Measurements from ENCODE around the gene DUSP10. TPM values are rescaled to one million over a fixed set of nuclear protein-coding genes. Genes with fewer than 3 reads are reported as not detected.

Gene DUSP10
- total RNA-seq, 2 experiments from 2014 or later, result 2.6 to 4.4 TPM

GRCh38 chr1:221724931-221725605 lies 16.8 kb downstream of the DUSP10 start:
- Histone ChIP-seq H3K79me2 (ENCODE audit: insufficient read depth, low read depth, low read length) (no peaks in the 10 kb centered on the region), H3K27ac (ENCODE audit: low read depth, low read length, poor library complexity, severe bottlenecking) (no peak overlapping the region), H3K9me3 (ENCODE audit: low read length) (no peaks in the 10 kb centered on the region), H3K36me3 (ENCODE audit: insufficient read depth, low read length) (no peaks in the 10 kb centered on the region), H3K4me3 (ENCODE audit: low read depth, low read length, poor library complexity, severe bottlenecking) (no peak overlapping the region), H4K20me1 (ENCODE audit: insufficient read depth, low read length) (no peaks in the 10 kb centered on the region), H2AFZ (ENCODE audit: low read length) (no peak overlapping the region), H3K4me1 (ENCODE audit: insufficient read depth, low read length, poor library complexity, severe bottlenecking) (no peaks in the 10 kb centered on the region), H3K4me2 (ENCODE audit: low read length) (no peak overlapping the region), H3K9me2 (ENCODE audit: insufficient read depth, low read length) (no peaks in the 10 kb centered on the region)
- ChIA-PET CTCF (ENCODE audit: unreplicated experiment) (no interaction called here), POLR2A (interaction anchor here (0.6 to 1.5 kb wide), 2 partner anchors 13 to 38 kb away, joined by 3 read pairs; no protein-coding TSS in a partner anchor)
- intact Hi-C loops (cut with micrococcal nuclease; ENCODE audit: unreplicated experiment), result no loop called here
- TF ChIP-seq CTCF (conservative IDR thresholded peaks at IDR 0.05; ENCODE audit: low read length), result no peak
- no peak for TF ChIP-seq EZH2phosphoT487 (IDR thresholded peaks at IDR 0.05; ENCODE audit: borderline replicate concordance, low read depth, low read length)
- no TSS peak for BruUV-seq (replicated peaks)
- no peak for DNase-seq (ENCODE audit: low spot score)

GRCh38 chr1:221723848-221724236 lies 18.0 kb downstream of the DUSP10 start:
- Histone ChIP-seq H3K79me2 (ENCODE audit: insufficient read depth, low read depth, low read length) (no peaks in the 10 kb centered on the region), H3K4me3 (ENCODE audit: low read depth, low read length, poor library complexity, severe bottlenecking) (no peak overlapping the region), H3K9me3 (ENCODE audit: low read length) (no peaks in the 10 kb centered on the region), H3K27ac (ENCODE audit: low read depth, low read length, poor library complexity, severe bottlenecking) (no peak overlapping the region), H3K36me3 (ENCODE audit: insufficient read depth, low read length) (no peaks in the 10 kb centered on the region), H3K9me2 (ENCODE audit: insufficient read depth, low read length) (no peaks in the 10 kb centered on the region), H4K20me1 (ENCODE audit: insufficient read depth, low read length) (no peaks in the 10 kb centered on the region), H3K4me2 (ENCODE audit: low read length) (no peak overlapping the region), H2AFZ (ENCODE audit: low read length) (no peak overlapping the region), H3K4me1 (ENCODE audit: insufficient read depth, low read length, poor library complexity, severe bottlenecking) (no peaks in the 10 kb centered on the region)
- CTCF ChIA-PET (ENCODE audit: unreplicated experiment), result no interaction called here
- BruUV-seq (replicated peaks), result no TSS peak
- TF ChIP-seq EZH2phosphoT487 (IDR thresholded peaks at IDR 0.05; ENCODE audit: borderline replicate concordance, low read depth, low read length), result no peak
- TF ChIP-seq CTCF (conservative IDR thresholded peaks at IDR 0.05; ENCODE audit: low read length), result no peak
- no peak for DNase-seq (ENCODE audit: low spot score)
- intact Hi-C loops (cut with micrococcal nuclease; ENCODE audit: unreplicated experiment), result no loop called here
- POLR2A ChIA-PET, result interaction anchor here (0.9 to 1.5 kb wide), 3 partner anchors 12 to 19 kb away, joined by 3 read pairs; no protein-coding TSS in a partner anchor

All from OCI-LY7 (cell line).